ENCODE measurements around the gene CACNA1A.

GRCh38 chr19:13541554-13541953 lies 35.3 kb upstream of the CACNA1A start:
- TF ChIP-seq, protein P1, sequence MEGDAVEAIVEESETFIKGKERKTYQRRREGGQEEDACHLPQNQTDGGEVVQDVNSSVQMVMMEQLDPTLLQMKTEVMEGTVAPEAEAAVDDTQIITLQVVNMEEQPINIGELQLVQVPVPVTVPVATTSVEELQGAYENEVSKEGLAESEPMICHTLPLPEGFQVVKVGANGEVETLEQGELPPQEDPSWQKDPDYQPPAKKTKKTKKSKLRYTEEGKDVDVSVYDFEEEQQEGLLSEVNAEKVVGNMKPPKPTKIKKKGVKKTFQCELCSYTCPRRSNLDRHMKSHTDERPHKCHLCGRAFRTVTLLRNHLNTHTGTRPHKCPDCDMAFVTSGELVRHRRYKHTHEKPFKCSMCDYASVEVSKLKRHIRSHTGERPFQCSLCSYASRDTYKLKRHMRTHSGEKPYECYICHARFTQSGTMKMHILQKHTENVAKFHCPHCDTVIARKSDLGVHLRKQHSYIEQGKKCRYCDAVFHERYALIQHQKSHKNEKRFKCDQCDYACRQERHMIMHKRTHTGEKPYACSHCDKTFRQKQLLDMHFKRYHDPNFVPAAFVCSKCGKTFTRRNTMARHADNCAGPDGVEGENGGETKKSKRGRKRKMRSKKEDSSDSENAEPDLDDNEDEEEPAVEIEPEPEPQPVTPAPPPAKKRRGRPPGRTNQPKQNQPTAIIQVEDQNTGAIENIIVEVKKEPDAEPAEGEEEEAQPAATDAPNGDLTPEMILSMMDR (IDR thresholded peaks at IDR 0.05; ENCODE audit: low read length) = no peak
- TF ChIP-seq EZH2 (optimal IDR thresholded peaks at IDR 0.05; ENCODE audit: low read depth, low read length) = no peak
- no peak for TF ChIP-seq EZH2phosphoT487 (IDR thresholded peaks at IDR 0.05; ENCODE audit: low read length)

Measured in MM.1S (cell line).